BJ (cell line): Measurements from ENCODE around the gene KRT33B. TPM values are rescaled to one million over a fixed set of nuclear protein-coding genes. Genes with fewer than 3 reads are reported as not detected.
A peak's percentile ranks its signal among the peaks of the same experiment; 100 is the strongest.

Experiments
- CTCF ChIA-PET: fragments of 350-600 bp; formaldehyde crosslinking; extraction: SDS; loops from one replicate; lab custom pipeline; 2021; ENCODE audit warnings: antibody characterized with exemption, inconsistent platforms; lab: Yijun Ruan, JAX
- POLR2A ChIA-PET: fragments of 300-600 bp; sonication (Branson Sonifier 250); formaldehyde crosslinking; extraction: SDS; loops from one replicate; lab custom pipeline; 2021; ENCODE audit warnings: antibody characterized with exemption; lab: Charles Lee
- DNase-seq: peaks from one replicate; pipeline ENCODE4 v3.0.0-alpha.2; 2011; ENCODE audit warnings: low read depth
- H3K27me3 ChIP-seq: 2 replicates; pipeline ENCODE4 v1.6.0; 2011; ENCODE audit warnings: low read length; ENCODE audit not compliant: control insufficient read depth, insufficient read depth
- H3K36me3 ChIP-seq: 2 replicates; pipeline ENCODE4 v1.5.1; 2011; ENCODE audit warnings: low read length; ENCODE audit not compliant: control insufficient read depth, insufficient read depth
- H3K4me3 ChIP-seq: 2 replicates; pipeline ENCODE4 v1.5.1; 2011; ENCODE audit warnings: low read depth, mild to moderate bottlenecking, control low read depth, low read length
- CTCF ChIP-seq: IDR thresholded peaks from 2 replicates; pipeline ENCODE4 v1.5.1; 2011; ENCODE audit warnings: low read depth, mild to moderate bottlenecking, control low read depth, inconsistent platforms, low read length, moderate library complexity; ENCODE audit not compliant: insufficient read depth
- polyA plus RNA-seq: library from polyadenylated mRNA; depleted of rRNA; stranded (reverse); fragments of >200 nt; gene quantifications from 2 replicates; pipeline ENCODE4 v1.2.3, GENCODE V29; 2011

KRT33B gene
- polyA plus RNA-seq, 1 experiment = 1.8 TPM

- no peaks in the 10 kb centered on the region for H3K27me3 ChIP-seq
- H3K4me3 ChIP-seq = no peak overlapping the region
- DNase-seq = no peak
- CTCF ChIA-PET = interaction anchor here (1.1 to 6.6 kb wide), 5 partner anchors 10 to 256 kb away, joined by 3 to 36 read pairs (median 19); no protein-coding TSS in a partner anchor
- no peaks in the 10 kb centered on the region for H3K36me3 ChIP-seq
- POLR2A ChIA-PET = no interaction called here
- no peak for TF ChIP-seq CTCF
Observed at GRCh38 chr17:41407226-41407625, 37.6 kb upstream of the KRT33B start.

GRCh38 chr17:41406205-41406604 lies 36.6 kb upstream of the KRT33B start:
- H3K27me3 ChIP-seq = no peaks in the 10 kb centered on the region
- 0 out of 2 replicates have a peak, but pooled peaks have one; percentile 5 for TF ChIP-seq CTCF
- no peak overlapping the region for H3K4me3 ChIP-seq
- ChIA-PET CTCF (interaction anchor here (0.9 to 6.6 kb wide), 6 partner anchors 11 to 257 kb away, joined by 3 to 36 read pairs (median 24); no protein-coding TSS in a partner anchor), POLR2A (no interaction called here)
- H3K36me3 ChIP-seq = no peaks in the 10 kb centered on the region
- no peak for DNase-seq

- CTCF ChIA-PET = interaction anchor here (0.6 to 6.6 kb wide), 16 partner anchors 13 to 501 kb away, joined by 3 to 36 read pairs (median 4); no protein-coding TSS in a partner anchor
- DNase-seq = peak; percentile 94
- H3K27me3 ChIP-seq = no peaks in the 10 kb centered on the region
- POLR2A ChIA-PET = interaction anchor here (0.6 to 0.9 kb wide), 2 partner anchors 35 to 450 kb away, joined by 3 to 4 read pairs; no protein-coding TSS in a partner anchor
- no peak overlapping the region for H3K4me3 ChIP-seq
- no peaks in the 10 kb centered on the region for H3K36me3 ChIP-seq
- TF ChIP-seq CTCF = no peak
Observed at GRCh38 chr17:41404024-41404671, 34.5 kb upstream of the KRT33B start.

GRCh38 chr17:41403404-41404023 lies 33.9 kb upstream of the KRT33B start:
- ChIA-PET POLR2A (interaction anchor here (0.6 to 0.9 kb wide), 2 partner anchors 21 to 36 kb away, joined by 3 to 4 read pairs; partner anchors contain the start of gene KRT34), CTCF (interaction anchor here (0.6 to 6.6 kb wide), 13 partner anchors 14 to 494 kb away, joined by 3 to 36 read pairs (median 5); no protein-coding TSS in a partner anchor)
- no peak for TF ChIP-seq CTCF
- Histone ChIP-seq H3K36me3 (no peaks in the 10 kb centered on the region), H3K4me3 (no peak overlapping the region), H3K27me3 (no peaks in the 10 kb centered on the region)
- DNase-seq = no peak

GRCh38 chr17:41402161-41402560 lies 32.5 kb upstream of the KRT33B start:
- Histone ChIP-seq H3K36me3 (no peaks in the 10 kb centered on the region), H3K4me3 (no peak overlapping the region), H3K27me3 (no peaks in the 10 kb centered on the region)
- no peak for DNase-seq
- POLR2A ChIA-PET = no interaction called here
- CTCF ChIA-PET = interaction anchor here (6.6 kb wide), 1 partner anchor 147 kb away, joined by 36 read pairs; no protein-coding TSS in a partner anchor
- no peak for TF ChIP-seq CTCF
